Loucy (cell line): ENCODE measurements around the gene ZFP62.

Source experiments
- CTCF ChIP-seq: fragments of 200-600 bp; sonication (generic); conservative IDR thresholded peaks from 2 replicates; pipeline ENCODE4 v1.5.1; 2014; ENCODE audit warnings: mild to moderate bottlenecking, antibody characterized with exemption, low read length
- EZH2phosphoT487 ChIP-seq: fragments of 200-600 bp; IDR thresholded peaks from 2 replicates; pipeline ENCODE4 v1.6.1; 2018; ENCODE audit warnings: antibody characterized with exemption, mild to moderate bottlenecking, moderate library complexity, borderline replicate concordance

DNA sequence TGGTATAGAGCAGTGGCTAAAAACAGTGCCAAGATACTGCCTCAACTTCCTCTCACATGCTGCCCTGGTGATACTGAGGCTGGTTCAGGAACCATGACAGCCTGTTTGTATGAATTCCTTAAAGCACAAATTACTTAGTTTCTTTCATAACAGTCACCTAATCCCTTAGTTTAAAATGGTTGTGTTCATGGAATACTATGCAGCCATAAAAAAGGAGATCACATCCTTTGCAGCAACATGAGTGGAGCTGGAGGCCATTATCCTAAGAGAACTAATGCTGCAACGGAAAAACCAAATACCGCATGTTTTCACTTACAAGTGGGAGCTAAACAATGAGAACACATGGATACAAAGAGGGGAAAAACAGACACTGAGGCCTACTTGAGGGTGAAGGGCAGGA is 21.8 kb downstream of the ZFP62 start:
- no peak for TF ChIP-seq CTCF
- TF ChIP-seq EZH2phosphoT487 = no peak
